ENCODE results near the gene SPTY2D1. TPM values are rescaled to one million over a fixed set of nuclear protein-coding genes. Genes with fewer than 3 reads are reported as not detected.

SPTY2D1 gene, protein sequence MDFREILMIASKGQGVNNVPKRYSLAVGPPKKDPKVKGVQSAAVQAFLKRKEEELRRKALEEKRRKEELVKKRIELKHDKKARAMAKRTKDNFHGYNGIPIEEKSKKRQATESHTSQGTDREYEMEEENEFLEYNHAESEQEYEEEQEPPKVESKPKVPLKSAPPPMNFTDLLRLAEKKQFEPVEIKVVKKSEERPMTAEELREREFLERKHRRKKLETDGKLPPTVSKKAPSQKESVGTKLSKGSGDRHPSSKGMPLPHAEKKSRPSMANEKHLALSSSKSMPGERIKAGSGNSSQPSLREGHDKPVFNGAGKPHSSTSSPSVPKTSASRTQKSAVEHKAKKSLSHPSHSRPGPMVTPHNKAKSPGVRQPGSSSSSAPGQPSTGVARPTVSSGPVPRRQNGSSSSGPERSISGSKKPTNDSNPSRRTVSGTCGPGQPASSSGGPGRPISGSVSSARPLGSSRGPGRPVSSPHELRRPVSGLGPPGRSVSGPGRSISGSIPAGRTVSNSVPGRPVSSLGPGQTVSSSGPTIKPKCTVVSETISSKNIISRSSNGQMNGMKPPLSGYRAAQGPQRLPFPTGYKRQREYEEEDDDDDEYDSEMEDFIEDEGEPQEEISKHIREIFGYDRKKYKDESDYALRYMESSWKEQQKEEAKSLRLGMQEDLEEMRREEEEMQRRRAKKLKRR
- total RNA-seq (2022; extraction: Qiagen RNA extraction) = 14.8 to 22.6 TPM (median 20.2 TPM) in 5 replicates

DNA sequence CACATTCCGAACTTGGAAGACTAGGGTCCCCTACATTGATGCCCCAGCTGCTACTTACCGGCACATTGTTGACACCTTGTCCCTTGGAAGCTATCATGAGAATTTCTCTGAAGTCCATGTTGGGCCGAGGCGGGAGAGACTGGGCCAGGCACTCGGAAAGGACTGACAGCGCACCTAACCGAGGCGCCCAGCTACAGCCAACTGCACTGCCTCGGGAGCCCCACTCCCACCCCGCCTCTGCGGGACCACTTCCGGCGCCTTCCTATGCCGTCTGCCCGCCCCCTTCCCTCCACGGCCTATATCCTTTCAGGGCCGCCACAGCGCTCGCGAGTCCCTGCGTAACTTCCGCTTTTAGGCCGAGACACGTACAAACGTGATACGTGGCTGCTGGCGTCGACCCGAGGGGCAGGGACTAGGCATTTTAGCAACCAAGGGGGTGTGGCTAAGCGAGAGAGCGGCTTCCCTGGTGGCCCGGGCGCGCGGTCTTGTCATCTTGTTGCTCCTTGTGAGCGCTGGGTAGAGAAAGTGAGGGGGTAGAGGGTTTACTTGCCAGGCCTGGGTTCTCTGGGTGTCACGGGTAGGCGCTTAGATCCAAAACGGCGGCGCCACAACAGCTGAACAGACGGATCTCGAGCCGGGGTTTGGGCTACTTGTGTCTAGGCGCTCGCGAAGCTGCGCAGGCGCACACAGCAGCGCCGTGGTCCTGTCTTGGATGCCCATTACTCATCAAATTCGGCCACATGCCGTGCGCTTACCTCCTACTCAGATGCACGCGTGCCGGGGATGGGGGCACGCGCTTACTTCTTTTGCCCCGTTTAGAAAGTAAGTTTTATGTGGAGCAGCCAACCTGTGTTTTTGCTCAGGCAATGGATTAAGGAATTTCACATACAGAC, at the start of gene SPTY2D1:
SPTY2D1 (minus strand) TSS at position 203 of the 893 bp plus-strand sequence; CDS start at position 118, 85 bp downstream.

DNA sequence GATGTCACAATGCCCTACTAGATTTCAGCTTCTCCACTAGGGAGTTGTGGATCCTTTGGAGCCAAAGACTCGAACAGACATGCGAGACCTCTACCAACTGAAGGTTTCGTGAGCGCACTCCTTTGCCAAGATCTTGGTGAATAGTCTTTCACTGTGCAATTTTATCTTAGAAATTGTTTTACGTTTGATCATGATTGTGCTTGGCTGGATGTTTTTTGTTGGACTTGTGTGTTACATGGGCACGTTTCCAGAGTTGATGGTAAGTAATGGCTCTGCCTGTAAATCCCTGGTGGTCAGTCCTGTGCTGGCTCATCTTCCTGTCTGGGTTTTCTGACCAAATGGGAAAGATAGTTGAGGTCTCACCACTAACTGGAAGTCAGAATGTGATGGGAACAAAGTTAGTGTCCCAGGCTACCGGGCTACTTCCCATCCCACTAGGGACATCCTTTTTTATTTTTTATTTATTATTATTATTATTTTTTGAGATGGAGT, 34.4 kb downstream of the SPTY2D1 start, which contains the start of gene MISFA:
MISFA (plus strand) TSS at position 51 of the 492 bp plus-strand sequence; CDS start at position 191, 140 bp downstream.

GRCh38 chr11:18588297-18589252, 45.6 kb downstream of the SPTY2D1 start, which contains the start of gene UEVLD:
Gene UEVLD, minus strand, starts transcription at chr11:18588734. Its CDS starts 80 bp downstream, at chr11:18588654.

Other genes starting within 250 kb of the SPTY2D1 start
- gene LDHA, start 239.8 kb downstream of the SPTY2D1 start, total RNA-seq (2022; extraction: Qiagen RNA extraction) = 3,528 to 4,351 TPM (median 4,297 TPM) in 5 replicates
- gene LDHC, start 222.0 kb downstream of the SPTY2D1 start, total RNA-seq (2022; extraction: Qiagen RNA extraction) = 0.10 to 0.23 TPM (median 0.14 TPM) in 4 of 5 replicates, not detected in the other
- gene LDHAL6A, start 178.5 kb downstream of the SPTY2D1 start, total RNA-seq (2022; extraction: Qiagen RNA extraction) = not detected in 5 replicates
- 104 to 121 TPM (median 106 TPM) in 5 replicates for gene TSG101, start 107.4 kb downstream of the SPTY2D1 start, total RNA-seq (2022; extraction: Qiagen RNA extraction)
- gene UEVLD, start 45.6 kb downstream of the SPTY2D1 start, total RNA-seq (2022; extraction: Qiagen RNA extraction) = 16.6 to 24.4 TPM (median 21.5 TPM) in 5 replicates
- gene MISFA, start 34.6 kb downstream of the SPTY2D1 start, total RNA-seq (2022; extraction: Qiagen RNA extraction) = 1.3 to 4.2 TPM (median 1.9 TPM) in 5 replicates
- 0.18 to 0.47 TPM (median 0.34 TPM) in 5 replicates for gene TMEM86A, start 64.4 kb upstream of the SPTY2D1 start, total RNA-seq (2022; extraction: Qiagen RNA extraction)
- gene IGSF22, start 91.8 kb upstream of the SPTY2D1 start, total RNA-seq (2022; extraction: Qiagen RNA extraction) = not detected in 5 replicates
- gene PTPN5, start 157.5 kb upstream of the SPTY2D1 start, total RNA-seq (2022; extraction: Qiagen RNA extraction) = 0.03 to 0.05 TPM in 2 of 5 replicates, not detected in the others

All from A549 treated with dexamethasone at 1 μM for 4 hours (cell line).